Measurements from ENCODE around the gene TMEM214. TPM values are rescaled to one million over a fixed set of nuclear protein-coding genes. Genes with fewer than 3 reads are reported as not detected.

The TMEM214 gene
- total RNA-seq, 1 experiment from 2014 or later: 85.0 TPM

DNA sequence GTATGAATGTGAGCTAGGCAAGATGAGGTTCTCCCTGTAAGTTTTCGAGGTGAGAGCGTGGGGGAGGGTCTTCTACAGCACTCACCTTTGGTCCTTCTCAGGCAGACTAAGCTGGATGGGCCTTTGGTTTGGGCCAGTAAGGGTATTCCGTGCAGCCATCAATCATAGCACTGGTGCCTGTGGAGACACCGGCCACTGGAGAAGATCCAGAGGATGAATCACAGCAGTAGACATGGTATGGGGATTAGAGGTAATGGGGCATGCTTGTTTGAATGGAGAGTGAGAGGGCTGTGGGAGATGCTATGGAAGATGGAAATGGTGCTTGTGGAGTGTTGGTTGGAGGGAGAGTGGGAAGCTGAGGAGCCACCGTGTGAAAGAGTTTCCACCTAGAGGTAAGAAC lies 46.2 kb upstream of the TMEM214 start:
- intact Hi-C loops (cut with micrococcal nuclease; ENCODE audit: unreplicated experiment): no loop called here
- Mint-ChIP-seq H3K36me3 (ENCODE audit: insufficient read depth, unreplicated experiment) (no peaks in the 10 kb centered on the region), H3K4me1 (ENCODE audit: low read depth, unreplicated experiment) (peaks cover 3% of the 10 kb centered on the region), H3K4me3 (ENCODE audit: unreplicated experiment) (no peak overlapping the region), H3K9me3 (ENCODE audit: unreplicated experiment) (no peaks in the 10 kb centered on the region), H3K27ac (ENCODE audit: unreplicated experiment) (no peak overlapping the region), H3K27me3 (ENCODE audit: insufficient read depth, unreplicated experiment) (no peaks in the 10 kb centered on the region)
- no peaks in the 10 kb centered on the region for H3K27me3 ChIP-seq (replicated peaks; ENCODE audit: control insufficient read depth, insufficient read depth, low read length)
- no peak for DNase-seq
- H3K36me3 ChIP-seq (ENCODE audit: control insufficient read depth, insufficient read depth, low read length): no peaks in the 10 kb centered on the region
- TF ChIP-seq, protein P1, sequence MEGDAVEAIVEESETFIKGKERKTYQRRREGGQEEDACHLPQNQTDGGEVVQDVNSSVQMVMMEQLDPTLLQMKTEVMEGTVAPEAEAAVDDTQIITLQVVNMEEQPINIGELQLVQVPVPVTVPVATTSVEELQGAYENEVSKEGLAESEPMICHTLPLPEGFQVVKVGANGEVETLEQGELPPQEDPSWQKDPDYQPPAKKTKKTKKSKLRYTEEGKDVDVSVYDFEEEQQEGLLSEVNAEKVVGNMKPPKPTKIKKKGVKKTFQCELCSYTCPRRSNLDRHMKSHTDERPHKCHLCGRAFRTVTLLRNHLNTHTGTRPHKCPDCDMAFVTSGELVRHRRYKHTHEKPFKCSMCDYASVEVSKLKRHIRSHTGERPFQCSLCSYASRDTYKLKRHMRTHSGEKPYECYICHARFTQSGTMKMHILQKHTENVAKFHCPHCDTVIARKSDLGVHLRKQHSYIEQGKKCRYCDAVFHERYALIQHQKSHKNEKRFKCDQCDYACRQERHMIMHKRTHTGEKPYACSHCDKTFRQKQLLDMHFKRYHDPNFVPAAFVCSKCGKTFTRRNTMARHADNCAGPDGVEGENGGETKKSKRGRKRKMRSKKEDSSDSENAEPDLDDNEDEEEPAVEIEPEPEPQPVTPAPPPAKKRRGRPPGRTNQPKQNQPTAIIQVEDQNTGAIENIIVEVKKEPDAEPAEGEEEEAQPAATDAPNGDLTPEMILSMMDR (IDR thresholded peaks at IDR 0.05; ENCODE audit: insufficient read depth in 1 of 2, low read depth in 1 of 2, low read length in 1 of 2, severe bottlenecking in 1 of 2, unreplicated experiment in 1 of 2): no peak
- 0 out of 2 replicates have a peak, but pooled peaks cover 6% of the 10 kb centered on the region for H3K4me1 ChIP-seq
- POLR2A ChIA-PET: no interaction called here
- H3K4me3 ChIP-seq (ENCODE audit: low read depth, low read length): no peak overlapping the region
- BruUV-seq (replicated peaks): no TSS peak
- H3K9me3 ChIP-seq: no peaks in the 10 kb centered on the region
- CTCF ChIA-PET: no interaction called here

DNA sequence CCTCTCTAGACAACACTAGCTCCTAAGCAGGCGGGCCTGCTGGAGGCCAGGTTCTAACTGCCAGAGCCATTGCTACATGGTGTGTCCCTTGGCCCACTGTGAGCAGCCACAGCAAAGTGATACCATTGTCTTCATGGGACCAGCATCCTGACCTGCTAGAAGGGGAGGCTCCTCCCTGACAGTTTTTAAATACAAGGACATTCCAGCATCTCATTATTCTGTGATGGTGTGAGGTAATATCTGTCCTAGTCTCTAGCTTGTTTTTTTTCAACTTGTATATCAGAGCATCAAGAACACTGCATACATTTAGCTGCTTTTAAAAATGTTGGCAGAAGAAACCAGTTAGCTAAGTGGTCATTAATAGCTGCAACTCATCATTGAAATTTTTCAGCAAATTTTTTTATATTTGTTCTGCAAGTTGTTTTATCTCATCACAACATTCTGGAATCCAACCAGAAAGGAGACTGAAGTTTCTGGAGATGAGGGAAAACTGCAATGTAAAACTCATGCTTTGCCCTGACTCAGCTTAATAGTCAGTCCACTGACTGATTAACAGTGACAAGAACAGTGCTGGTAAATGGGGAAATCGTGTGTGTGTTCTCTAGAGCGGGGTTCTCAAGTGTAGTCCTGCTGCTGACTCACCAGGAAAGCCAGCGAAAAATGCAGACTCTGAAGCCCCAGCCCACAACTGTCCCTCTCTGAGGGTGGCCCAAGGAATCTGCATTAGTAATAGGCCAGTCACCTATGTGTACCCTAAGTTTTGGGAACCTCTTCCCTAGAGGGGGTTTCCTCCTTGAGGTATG lies 44.5 kb upstream of the TMEM214 start:
- Histone ChIP-seq H3K36me3 (ENCODE audit: control insufficient read depth, insufficient read depth, low read length) (no peaks in the 10 kb centered on the region), H3K9me3 (no peaks in the 10 kb centered on the region), H3K4me3 (ENCODE audit: low read depth, low read length) (no peak overlapping the region), H3K27me3 (replicated peaks; ENCODE audit: control insufficient read depth, insufficient read depth, low read length) (no peaks in the 10 kb centered on the region), H3K4me1 (0 out of 2 replicates have a peak, but pooled peaks cover 6% of the 10 kb centered on the region)
- Mint-ChIP-seq H3K27ac (ENCODE audit: unreplicated experiment) (no peak overlapping the region), H3K9me3 (ENCODE audit: unreplicated experiment) (no peaks in the 10 kb centered on the region), H3K27me3 (ENCODE audit: insufficient read depth, unreplicated experiment) (no peaks in the 10 kb centered on the region), H3K4me1 (ENCODE audit: low read depth, unreplicated experiment) (peaks cover 8% of the 10 kb centered on the region), H3K36me3 (ENCODE audit: insufficient read depth, unreplicated experiment) (no peaks in the 10 kb centered on the region), H3K4me3 (ENCODE audit: unreplicated experiment) (no peak overlapping the region)
- ChIA-PET POLR2A (no interaction called here), CTCF (interaction anchor here (1.3 kb wide), 1 partner anchor 29 kb away, joined by 3 read pairs; no protein-coding TSS in a partner anchor)
- intact Hi-C loops (cut with micrococcal nuclease; ENCODE audit: unreplicated experiment): no loop called here
- BruUV-seq (replicated peaks): no TSS peak
- TF ChIP-seq, protein P1 (IDR thresholded peaks at IDR 0.05; ENCODE audit: insufficient read depth in 1 of 2, low read depth in 1 of 2, low read length in 1 of 2, severe bottlenecking in 1 of 2, unreplicated experiment in 1 of 2): no peak
- DNase-seq: no peak

DNA sequence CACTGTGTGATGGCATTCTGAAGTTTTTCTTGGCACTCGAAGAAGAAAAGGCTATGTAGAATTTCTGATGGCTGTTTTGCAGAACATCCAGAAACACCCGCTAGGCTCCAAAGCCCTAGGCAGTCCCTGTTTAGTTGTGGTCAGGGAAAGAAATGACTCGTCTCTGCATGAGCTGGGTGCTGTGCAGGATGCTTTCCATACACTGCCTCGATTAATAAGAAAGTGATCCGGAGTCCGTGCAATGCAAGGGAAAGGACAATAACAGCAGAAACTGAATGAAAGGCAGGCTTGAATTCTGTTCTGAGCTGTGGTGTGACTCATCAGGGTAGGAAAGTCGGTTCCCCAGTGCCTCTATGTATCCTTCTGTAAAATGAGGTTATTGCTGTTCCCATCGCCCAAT lies 43.6 kb upstream of the TMEM214 start:
- H3K27me3 Mint-ChIP-seq (ENCODE audit: insufficient read depth, unreplicated experiment): no peaks in the 10 kb centered on the region
- no peaks in the 10 kb centered on the region for H3K27me3 ChIP-seq (replicated peaks; ENCODE audit: control insufficient read depth, insufficient read depth, low read length)
- H3K36me3 ChIP-seq (ENCODE audit: control insufficient read depth, insufficient read depth, low read length): no peaks in the 10 kb centered on the region
- H3K4me1 ChIP-seq: 0 out of 2 replicates have a peak, but pooled peaks cover 6% of the 10 kb centered on the region
- no peak overlapping the region for H3K4me3 Mint-ChIP-seq (ENCODE audit: unreplicated experiment)
- ChIA-PET CTCF (no interaction called here), POLR2A (interaction anchor here (0.5 kb wide), 1 partner anchor 224 kb away, joined by 3 read pairs; no protein-coding TSS in a partner anchor)
- intact Hi-C loops (cut with micrococcal nuclease; ENCODE audit: unreplicated experiment): no loop called here
- no peak overlapping the region for H3K4me3 ChIP-seq (ENCODE audit: low read depth, low read length)
- H3K4me1 Mint-ChIP-seq (ENCODE audit: low read depth, unreplicated experiment): peaks cover 8% of the 10 kb centered on the region
- H3K36me3 Mint-ChIP-seq (ENCODE audit: insufficient read depth, unreplicated experiment): no peaks in the 10 kb centered on the region
- no peaks in the 10 kb centered on the region for H3K9me3 ChIP-seq
- TF ChIP-seq, protein P1 (IDR thresholded peaks at IDR 0.05; ENCODE audit: insufficient read depth in 1 of 2, low read depth in 1 of 2, low read length in 1 of 2, severe bottlenecking in 1 of 2, unreplicated experiment in 1 of 2): no peak
- no TSS peak for BruUV-seq (replicated peaks)
- no peak for DNase-seq
- no peak overlapping the region for H3K27ac Mint-ChIP-seq (ENCODE audit: unreplicated experiment)
- no peaks in the 10 kb centered on the region for H3K9me3 Mint-ChIP-seq (ENCODE audit: unreplicated experiment)

Measured in Caco-2 (cell line).